ENCODE measurements around the gene VAC14.

VAC14 gene

DNA sequence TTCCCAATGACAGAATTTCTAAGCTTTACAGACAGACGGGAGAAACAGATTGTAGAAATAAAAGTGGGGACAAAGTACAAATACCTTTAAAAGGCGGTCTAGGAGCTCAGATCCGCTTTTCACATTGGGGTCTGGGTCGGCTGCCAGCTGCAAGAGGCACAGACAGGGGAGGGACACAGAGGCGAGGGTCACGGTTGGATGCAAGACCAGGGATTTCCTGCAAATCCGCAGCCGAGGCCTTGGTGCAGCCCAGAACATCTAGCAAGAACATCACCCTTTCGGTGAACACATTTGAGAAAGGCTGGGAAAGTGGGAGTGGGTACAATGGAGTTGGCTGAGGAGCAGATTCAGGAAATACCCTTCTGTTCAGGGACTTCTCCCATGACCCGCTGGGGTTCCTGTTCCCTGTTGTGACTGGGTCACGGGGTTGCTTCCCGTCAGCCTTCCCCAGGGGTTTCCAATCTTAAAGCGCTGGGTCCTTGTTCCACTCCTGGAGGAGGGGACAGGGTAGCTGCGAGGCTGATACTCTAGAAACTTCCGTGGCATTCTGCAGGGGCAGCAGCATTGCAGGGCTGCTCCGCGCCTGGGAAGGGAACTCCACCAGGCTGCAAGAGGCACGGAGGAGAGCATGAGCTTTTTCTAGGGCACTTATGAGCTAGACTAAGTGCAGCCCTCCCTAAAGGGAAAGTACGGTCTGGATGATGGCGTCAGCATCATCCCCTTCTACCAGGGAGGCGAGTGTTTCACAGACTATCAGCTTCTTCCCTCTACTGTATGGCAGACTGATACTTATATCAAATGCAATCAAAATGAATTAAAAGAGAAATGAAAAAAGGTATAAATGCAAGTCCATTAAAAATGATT is 16.0 kb downstream of the VAC14 start:
- no peak for DNase-seq

DNA sequence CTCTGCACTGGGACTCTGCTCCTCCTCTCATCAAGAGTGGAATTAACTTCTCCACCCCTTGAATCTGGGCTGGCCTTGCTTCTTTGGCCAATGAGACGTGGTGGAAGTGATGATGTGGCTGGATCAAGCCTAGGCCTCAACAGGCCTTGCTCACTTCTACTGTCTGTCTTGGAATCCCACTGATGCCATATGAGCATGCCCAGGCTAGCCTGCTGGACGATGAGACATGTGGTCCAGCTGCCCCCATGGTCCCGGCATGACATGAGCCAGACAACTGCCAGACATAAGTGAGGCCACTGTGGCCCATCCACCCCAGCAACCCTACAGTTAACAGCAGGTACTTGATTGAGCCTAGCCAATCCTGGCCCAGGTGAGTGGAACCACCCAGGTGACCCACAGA is 18.7 kb downstream of the VAC14 start:
- DNase-seq: no peak

DNA sequence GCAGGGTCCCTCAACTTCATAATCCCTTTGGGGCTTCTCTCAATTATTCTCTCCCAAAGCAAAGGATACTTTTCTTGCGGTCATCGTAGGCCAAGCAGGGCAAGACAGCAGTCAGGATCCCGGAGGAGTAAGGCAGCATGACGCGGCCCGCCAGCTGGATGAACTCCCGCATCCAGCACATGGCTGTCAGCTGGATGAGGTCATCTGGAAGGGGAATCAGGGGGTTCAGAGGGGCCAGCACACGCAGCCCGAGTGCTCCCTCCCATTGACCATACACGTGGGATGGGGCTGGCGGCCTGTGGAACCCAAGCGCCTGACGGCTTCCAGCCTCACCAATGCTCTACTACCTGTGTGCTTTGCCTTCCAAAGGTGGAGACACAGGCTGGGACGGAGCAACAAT is 19.2 kb downstream of the VAC14 start:
- no peak for DNase-seq

DNA sequence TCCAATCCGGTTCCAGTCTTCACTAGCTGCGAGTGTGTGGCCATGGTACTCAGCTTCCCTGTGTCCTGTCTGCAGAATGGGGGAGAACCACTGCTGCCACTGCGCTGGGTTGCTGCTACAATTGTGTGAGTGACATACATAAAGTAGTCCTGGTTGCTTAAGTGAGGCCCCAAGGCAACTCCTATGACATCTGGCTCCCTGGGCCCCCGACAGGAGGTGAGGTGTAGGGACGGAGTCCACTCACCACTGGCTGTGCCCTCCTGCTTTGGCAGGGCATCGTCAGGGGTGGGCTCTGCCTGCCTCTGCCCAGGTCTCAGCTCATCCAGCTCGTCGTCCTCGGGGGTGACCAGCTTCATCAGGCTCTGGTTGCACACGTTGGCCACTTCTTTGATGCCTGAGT is 20.4 kb downstream of the VAC14 start:
- DNase-seq: no peak

DNA sequence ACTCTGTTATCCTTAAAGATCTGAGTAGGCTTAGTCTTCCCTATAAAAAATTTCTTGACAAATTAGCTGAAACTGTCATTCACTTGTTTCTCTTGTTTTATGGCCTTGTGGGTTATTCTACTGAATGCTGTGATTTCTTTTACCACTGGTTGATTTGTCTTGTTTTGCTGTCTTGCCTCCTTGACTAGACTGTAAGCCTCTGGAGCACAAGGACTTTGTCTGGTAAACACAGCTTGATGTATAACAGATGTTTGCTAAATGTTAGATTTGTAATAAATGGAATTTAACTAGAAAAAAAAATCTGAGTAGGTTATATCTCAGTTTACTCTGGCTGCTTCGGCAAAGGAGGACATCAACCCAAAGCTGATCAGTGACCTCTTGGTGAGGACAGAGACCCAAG is 21.6 kb downstream of the VAC14 start:
- DNase-seq: no peak

DNA sequence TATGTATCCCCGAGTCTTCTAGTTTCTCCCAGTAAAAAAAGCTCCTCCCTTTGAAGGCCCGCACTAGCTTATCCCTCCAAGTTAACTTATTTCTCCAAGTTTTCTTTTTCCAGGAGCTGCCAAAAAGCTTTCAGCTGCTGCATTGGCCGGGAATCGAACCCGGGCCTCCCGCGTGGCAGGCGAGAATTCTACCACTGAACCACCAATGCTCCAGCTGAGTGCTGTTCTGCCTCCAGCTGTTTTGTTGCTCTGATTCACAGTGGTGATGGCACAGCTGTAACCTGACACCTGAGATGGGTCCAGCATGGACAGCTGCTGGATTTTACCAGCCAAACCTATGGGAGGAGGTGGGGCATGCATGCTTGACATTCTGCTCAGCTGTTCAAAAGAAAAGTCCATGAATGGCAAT is 22.1 kb downstream of the VAC14 start:
- peak; percentile 39 for DNase-seq

DNA sequence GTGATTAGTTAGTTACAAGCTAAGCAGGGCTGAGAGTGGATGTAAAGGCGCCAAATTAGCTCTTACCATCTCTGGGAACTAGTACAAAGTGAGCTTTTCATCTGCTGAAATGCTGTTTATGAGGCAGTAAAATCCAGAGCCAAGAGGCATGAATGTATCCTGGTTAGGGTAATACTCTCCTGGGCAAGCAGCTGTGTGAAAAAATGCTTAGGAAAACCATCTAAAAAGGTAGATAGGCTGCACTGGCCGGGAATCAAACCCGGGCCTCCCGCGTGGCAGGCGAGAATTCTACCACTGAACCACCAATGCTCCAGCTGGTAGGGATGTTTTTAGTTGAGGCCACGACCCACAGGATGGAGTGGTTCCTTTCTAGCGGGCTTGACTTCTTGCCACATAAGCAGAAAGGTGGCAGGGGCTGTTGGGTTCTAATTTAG is 23.0 kb downstream of the VAC14 start:
- DNase-seq: no peak

DNA sequence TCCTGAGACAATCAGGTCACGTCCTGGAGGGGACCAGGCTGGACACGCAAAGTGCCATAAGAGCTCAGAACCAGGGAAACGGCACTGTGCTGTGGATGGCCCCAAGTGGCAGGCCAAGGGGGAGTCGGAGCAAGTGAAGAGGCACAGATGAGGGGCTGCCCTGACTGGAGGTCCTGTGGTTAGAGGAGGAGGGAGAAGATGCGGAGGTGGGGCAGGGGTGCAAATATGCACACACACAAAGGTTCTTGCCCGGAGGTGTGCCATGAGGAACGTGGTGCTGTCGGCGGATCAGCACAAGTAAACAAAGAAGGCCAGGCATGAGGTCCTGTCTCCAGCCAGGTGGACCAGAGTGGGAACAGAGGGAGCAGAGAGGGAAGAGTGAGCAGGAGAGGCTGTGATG is 23.5 kb downstream of the VAC14 start:
- DNase-seq: no peak

DNA sequence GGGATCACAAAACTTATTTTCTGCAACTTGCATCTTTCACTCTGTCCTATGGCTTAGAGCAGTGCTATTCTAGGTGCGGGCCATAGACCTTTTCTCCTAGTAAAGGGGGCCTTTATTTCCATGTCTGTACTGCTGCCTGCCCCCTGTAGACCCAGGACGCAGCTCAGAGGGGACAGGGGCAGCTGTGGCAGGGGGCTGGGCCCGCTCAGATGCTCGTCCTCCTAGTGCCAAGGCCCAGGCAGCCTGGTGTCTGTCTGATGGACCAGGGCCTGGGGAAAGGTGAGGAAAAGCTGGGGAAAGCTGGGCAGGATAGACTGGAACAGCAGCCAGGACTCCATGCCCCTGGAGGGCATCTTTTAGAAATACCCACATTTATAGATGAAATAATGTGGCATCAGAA is 25.6 kb downstream of the VAC14 start:
- no peak for DNase-seq

DNA sequence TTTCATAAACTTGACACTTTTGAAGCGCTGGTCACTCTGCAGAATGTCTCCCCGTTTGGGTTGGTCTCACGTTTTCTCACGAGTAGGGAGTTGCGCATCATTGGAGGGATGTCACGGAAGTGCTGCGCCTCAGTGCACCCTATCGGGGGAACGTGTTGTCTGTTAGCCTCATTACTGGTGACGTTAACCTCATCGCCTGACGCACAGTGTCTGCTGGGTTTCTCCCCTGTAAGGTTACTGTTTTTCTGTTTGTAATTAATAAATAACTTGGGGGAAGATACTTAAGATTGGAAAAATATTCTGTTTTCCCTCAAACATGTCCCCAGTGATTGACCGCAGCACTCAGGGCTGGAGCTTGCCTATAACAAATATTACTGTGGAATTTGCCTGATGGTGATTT is 26.7 kb downstream of the VAC14 start:
- no peak for DNase-seq

DNA sequence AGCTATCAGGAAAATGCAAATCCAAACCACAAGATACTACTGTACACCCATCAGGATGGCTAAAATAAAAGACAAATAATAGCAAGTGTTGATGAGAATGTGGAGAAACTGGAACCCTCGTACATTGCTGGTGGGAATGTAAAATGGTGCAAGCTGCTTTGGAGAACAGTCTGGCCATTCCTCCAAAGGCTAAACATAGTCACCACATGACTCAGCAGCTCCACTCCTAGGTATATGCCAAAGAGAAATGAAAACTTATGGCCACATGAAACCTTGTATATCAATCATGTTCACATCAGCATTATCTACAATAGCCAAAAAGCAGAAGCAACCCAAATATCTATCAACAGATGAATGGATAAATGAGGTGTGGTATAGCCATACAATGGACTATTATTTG is 28.5 kb downstream of the VAC14 start:
- no peak for DNase-seq

DNA sequence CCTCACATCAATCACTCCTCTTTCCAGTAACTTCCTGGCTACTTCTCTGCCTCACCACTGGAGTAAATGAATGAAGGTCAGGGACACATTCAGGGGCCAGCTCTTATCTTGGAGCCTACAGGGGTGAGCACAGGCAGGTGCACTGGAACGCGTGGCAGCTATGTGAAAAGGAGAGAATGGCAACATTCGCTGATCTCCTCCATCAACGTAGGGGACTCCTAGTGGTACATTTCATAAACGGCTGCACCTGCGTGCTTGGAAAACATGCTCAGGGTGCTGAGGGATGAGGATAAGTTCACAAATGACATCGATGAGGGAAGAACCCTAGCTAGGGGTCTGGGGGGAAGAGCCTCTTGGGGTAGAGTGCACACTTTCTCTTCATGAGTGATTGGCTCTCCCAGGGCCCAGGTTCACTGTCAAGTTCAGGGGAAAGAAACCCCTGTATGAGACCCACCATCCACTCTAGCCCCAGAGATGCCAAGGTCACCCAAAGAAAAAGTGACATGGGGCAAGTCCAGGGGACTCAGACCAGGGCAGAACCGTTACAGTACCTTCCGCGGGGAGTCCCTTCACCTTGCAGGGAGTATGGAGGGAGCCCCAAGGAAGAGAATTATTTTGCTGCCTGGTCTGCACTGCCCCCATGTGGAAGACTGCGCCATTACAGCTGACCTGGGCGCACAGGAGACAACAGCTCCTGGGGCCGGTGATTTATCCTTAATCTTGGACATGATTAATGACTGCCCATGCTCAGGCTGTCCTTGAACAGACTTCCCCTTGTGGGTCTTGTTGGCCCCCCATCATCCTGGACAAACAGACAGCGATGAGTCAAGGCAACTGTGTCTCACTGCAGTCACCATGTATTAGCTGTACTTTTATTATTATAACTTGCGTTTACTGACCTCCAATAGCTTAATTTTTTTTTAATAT is 30.1 kb downstream of the VAC14 start:
- no peak for DNase-seq

DNA sequence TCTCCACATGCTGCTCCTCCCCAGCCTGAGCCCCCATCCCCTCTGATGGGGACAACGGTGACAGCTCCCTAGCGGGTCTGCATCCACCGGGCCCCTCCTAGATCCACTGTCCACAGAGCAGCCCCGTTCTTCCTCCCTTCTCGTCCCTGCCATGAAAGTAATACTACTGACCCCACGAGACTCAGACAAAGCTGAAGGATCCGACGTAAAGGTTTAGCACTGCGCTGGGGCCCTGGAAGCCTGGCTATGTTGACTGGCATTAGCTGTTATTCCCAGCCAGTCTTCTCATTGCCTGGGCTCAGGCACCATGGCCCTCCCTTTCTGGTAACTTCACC is 30.7 kb downstream of the VAC14 start:
- DNase-seq: no peak

DNA sequence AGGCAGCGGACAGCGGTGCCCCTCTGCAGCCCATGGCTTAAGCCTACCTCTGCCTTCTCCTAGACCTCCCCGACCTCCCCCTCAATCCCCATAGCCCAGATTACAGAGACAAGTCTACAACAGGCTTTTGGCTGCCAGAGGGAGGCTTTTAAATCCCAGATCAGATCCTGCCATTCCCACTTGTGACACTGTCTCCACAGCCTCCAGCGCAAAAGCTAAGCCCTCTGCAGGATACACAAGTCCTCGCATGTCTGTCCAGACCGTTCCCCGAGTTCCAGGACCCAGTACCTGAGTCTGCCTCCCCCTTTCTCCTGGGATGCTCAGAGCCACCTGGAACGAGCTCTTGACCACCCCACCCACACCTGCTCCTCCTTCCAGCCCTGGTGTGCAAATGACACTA is 31.2 kb downstream of the VAC14 start:
- no peak for DNase-seq

DNA sequence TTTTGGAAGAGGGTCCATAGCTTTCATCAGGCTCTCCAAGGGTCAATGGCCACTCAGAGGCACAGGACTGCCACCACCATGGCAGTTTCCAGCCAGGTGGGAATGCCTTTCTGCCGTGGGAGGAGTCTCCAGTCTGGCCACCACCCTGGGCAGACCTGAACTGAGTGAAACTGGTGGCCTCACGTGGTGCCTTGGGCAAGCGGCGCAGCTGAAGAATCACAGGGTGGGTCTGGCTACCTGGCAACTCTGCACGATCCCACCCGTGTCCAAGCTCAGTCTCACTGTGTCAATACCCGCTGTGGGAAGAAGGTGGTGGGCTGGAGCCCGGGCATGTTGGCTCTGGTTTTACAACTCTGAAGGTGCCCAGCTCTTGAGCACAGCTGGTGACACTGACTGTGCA is 31.8 kb downstream of the VAC14 start:
- no peak for DNase-seq

DNA sequence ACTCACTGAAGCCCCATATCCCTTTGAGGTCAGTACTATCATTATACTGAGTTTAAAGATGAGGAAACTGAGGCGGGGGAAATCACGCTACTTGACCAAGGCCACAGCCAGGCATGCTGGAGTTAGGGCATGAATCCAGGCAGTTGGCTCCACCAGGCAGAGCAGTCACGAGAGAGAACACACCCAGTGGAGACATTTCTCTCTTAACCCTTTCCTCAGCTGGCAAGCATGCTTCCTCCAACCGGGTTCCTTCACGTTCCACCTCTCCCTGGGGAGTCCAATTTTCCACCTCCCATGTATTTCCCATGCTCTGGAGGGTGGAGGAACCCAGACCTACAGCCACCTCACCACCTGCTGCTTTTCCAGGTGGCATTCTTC is 32.8 kb downstream of the VAC14 start:
- DNase-seq: peak; percentile 10

DNA sequence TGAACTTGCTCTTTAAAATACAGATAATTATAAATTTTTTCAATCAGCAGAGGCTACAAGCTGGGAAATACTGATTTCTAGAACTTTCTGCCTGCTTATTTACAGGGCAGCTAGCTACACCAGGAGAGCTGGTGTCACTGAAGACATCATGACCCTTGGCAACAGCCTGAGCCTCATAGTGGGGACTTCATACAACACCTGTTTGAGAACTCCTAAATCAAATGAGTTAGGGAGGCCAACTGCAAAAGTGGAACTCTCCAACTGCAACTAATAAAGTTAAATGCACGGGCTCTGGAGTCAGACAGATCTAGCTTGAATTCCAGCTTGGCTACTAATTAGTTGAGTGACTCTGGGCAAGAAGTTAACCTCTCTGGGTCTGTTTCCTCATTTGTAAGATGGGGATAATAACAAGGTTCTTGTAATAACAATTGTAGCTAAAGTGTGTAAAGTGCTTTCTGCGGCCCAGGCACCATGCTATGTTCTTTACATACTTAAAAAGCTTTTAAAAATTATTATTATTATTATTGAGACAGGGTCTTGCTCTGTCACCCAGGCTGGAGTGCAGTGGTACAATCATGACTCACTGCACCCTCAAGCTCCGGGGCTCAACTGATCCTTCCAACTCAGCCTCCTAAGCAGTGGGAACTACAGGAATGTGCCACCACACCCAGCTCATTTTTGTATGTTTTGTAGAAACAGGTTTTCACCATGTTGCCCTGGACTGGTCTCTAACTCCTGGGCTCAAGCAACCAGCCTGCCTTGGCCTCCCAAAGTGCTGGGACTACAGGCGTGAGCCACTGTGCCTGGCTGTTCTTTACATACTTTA is 33.4 kb downstream of the VAC14 start:
- no peak for DNase-seq

DNA sequence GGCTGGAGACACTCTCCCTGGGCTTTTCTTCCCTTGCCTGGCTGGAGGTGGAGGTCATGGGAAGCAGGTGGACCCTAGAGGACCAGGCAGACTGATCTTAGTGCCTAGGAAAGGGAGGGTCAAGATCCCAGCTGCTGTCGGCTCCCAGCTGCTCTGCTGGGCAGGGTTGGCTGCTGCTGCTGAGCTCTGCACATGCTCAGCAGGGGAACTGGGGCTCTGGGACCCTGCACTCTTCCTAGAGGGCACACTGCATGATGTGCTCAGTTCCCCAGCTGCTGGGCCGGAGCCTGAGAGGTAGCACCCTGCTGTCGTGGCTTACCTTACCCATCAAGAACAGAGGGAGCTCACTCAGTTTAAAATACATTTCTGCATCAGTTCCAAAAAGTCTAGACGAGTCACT is 34.3 kb downstream of the VAC14 start:
- DNase-seq: no peak

DNA sequence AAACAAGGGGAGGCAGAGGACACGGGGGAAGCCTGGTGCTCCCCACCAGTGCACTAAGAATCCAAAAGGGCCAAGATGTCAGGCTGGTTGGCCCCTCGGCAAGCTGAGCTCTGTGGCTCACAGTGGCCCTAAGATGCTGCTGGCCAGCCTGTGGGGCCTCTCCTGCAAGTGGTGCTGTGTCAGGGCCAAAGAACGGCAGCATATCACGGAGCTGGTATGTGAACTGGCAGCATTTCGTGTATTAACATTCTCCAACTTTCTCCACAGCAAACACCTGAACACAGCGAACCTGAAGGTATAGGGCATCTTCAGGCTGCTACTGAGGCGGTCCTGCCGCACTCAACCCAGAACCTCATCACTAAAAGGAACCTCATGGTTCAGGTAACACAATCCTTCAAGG is 34.8 kb downstream of the VAC14 start:
- no peak for DNase-seq

DNA sequence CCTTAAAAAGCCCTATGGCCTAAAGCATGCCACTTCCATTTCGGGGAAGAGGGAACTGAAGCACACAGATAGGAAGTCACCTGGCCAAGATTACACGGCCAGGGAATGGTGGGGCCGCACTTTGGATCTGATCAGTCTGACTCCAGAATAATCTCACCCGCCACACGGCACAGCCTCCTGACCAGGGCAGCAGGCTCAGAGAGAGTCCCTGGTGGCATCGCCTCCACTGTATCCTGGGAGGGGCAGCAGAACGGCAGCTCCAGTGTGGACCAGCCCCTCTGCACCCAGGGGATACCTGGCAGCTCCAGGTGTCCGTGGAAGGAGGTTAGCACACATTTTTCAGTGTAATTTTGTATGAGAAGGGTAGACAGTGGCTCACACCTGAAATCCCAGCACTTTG is 35.5 kb downstream of the VAC14 start:
- DNase-seq: no peak

DNA sequence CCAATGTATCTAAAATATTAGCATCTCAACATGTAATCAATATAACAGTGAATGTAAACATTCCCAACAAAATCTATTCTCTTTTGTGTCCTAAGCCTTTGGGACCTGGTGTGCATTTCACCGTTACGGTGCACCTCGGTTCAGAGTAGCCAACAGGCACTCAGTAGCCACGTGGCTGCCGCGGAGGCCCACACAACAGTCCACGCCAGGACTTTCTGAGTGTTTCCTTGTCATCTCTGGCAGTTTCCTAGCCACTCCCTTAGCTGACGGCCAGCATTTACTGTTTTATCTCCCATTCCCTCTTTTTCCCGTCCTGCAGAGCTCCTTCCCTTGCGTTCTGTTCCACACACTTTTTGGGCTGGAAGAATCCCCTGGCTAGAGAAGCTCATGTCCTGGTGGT is 36.3 kb downstream of the VAC14 start:
- DNase-seq: no peak

DNA sequence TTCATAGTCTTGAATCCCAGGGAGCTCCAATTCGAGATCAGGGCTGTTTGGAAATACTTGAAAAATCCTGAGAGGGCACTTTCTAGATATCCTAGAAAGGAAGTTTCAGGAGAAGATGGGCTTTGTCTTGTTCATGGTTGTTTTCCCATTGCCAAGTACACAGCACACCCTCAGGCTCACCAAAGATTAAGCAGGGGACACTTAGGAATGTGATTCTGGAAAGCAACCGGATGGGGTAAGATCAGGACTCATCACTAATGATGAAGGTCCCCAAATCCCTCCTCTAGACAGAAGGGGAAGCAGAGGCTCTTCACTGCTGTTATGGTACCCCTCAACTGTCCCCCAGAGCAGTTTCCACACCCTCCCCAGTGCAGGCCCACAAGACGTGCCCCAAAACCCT is 40.7 kb downstream of the VAC14 start:
- no peak for DNase-seq

DNA sequence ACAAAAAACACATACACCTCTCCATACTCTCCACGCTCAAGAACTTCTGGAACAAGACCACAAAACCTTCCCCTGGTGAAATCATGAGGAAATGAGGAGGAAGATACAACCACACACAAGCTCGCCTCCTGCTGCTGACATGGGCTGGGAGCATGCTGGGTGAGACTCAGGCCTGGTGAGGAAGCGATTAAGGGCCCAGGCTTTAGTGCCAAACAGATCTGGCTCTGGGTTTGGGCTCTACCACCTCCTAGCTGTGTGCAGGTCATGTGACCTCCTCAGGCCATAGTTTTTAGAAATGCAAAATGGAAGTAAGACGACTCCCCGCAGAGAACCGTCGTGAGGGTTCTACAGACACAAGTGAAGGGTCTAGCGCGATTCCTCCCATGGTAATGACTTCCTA is 41.3 kb downstream of the VAC14 start:
- DNase-seq: no peak

All from NCI-H2171 treated with DMSO at 0.1 percent for 48 hours (cell line).